ENCODE results near the gene LRRC43.
A peak's percentile ranks its signal among the peaks of the same experiment; 100 is the strongest.

Gene LRRC43

DNA sequence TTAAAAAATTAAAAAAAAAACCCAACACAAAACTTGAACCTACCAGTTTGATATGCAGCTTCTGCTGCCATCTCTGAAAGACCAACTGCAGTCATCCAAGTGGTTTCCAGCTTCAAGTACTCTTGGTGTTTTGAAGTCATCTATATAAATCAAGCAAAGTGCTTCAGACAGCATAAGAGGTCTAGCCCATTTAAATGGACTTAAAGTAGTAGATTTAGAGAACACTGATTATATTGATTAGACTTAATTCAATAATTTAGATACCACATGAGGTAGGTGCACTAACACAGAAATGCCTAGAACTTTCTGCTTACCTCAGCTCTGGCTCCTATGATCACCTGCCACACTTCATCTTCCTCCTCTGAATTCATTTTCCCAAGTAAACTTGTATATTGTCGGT is 33.5 kb downstream of the LRRC43 start:
- DNase-seq (ENCODE audit: low read depth in 2 of 2): no peak

DNA sequence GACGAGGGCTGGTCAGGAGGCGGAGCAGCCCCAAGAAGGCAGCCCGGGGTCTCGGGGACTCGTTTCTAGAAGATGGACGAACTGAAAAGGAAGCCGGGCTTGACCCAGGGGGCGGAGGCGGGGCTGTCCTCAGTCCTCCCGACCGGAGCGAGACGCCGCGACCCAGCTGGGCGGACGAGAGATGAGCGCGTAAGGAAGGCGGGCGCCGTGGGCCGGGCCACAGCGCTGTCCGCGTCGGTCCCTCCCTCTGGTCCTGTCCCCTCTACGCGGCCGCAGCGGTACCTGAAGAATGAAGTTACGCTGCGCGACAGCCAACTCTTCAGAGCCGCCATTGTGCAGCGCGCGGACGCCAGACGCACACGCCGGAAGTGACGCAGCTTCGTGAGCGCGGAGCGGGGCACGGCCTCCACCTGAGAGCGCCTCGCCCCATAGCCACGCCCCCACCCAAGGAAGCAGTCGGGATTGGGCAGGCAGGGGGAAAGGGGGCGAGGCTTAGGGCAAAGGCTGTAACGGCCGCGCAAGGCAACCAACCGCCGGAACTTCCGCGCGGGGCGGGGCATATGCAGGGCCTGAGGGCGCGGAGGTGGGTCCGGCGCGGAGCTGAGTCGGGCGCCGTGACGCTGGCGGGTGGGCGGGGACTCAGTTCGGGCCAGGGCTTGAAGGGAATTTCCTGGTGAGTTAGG is 42.9 kb downstream of the LRRC43 start, which contains the start of gene DIABLO:
TSS of gene DIABLO (minus strand) at position 370 of the 683 bp plus-strand sequence. CDS start at position 332, 38 bp downstream.
- DNase-seq (ENCODE audit: low read depth in 2 of 2): peak; percentile 99 to 100

DNA sequence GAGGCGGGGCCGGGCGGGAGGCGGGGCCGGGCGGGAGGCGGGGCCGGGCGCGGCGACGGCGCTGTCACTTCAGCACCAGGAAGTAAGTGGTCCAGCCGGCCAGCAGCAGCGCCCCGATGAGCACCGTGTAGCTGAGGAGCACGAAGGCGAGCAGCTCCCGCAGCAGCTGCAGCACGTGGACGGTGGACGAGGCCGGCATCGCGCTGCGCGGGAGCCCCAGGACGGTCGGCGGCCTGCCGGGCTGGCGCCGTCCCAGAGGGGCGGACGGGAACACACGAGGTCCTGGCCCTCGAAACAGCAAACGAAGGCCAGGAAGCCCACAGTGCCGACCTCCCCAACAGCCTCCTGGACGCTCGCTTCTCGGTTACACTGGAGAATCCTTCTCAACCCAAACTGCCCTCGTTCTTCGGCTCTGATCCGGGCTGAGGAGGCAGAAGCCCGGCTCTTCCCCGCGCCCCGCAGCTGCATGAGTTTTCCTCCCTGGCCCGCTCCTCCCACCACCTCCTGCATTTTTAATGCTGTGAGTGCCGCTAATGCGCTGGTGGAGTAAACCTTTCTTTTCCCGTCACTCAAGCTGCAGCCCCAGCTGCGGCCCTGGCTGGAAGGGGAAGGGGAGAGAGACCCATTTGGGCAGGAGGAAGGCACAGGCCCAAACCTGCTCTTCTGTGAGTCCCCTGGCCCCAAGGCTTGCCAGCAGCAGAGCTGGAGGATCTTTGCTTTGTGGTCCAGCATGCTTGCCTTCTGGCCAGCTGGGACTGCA is 43.6 kb downstream of the LRRC43 start:
- no peak for DNase-seq (ENCODE audit: low read depth in 2 of 2)

DNA sequence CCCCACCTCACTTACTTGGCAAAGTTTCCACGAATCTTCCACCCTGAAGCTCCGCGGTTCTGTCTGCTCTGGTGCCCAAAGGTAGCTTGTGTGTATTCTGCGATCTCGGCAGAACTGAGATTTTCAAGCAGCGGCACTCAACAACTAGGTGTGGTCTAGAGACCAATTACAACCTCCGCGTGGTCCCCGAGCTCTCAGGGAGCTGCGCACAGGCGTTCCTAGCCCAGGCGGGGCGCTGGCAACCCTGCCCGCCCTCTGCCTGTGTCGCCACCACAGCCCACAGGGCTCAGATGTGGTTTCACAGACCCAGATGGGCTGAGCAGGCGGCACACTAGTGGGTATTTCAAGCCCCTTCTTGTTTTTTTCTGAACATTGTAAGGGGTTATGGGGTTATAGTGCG is 44.4 kb downstream of the LRRC43 start:
- DNase-seq (ENCODE audit: low read depth in 2 of 2): peak; percentile 33

DNA sequence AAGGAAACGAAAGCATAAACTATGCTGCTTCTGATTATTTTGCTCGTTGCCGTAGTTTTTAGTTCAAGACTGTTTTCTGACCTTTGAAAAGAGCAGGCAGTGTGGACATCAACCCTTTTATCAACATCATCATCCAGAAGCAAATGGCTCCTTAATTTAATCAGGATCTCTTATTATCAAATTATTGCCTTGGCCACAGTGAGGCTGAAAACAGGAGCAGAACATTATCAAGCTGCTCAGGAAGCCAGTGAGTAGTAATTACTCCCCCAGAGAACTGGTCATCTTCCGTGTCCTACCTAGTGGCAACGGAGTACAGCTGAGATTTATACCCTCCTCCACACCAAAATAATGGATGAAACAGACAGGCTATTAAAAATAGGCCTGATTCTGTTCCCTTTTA is 45.2 kb downstream of the LRRC43 start:
- no peak for DNase-seq (ENCODE audit: low read depth in 2 of 2)

DNA sequence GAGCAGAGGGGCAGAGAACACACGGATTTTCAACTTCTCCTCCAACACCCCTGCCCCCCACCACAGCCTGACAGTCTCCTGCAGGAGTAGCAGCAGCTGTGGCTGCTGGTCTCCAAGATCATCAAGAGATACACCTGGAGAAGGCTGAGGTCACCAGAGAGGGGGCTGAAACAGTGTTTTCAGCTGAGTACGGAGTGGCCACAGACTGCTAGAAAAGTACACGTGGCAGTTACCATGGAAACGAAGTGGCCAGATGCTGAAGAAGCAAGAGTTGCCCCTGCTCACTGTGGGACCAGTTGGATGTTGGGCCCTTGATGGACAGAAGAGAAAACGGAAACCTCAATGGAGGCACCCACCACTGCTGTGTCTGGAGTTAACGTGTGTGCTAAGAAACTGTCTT is 47.9 kb downstream of the LRRC43 start:
- no peak for DNase-seq (ENCODE audit: low read depth in 2 of 2)

DNA sequence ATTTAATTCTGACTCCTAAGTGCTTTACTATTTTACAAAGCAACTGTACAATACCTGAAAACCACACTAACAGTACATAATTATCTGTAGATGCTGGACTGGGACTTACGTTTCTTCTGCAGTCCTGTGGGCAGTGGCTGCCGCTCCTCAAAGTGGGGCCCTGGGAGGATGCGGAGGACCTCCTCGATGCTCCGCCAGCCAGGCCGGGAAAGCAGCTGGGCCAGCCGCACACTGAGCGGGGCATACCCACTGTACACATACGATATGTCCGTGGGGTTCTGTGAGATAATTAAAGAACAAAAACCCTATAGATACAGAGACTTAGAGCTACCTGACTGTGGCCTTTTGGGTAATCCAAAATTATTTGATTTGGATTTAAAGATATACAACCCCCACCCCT is 49.8 kb downstream of the LRRC43 start:
- no peak for DNase-seq (ENCODE audit: low read depth in 2 of 2)

DNA sequence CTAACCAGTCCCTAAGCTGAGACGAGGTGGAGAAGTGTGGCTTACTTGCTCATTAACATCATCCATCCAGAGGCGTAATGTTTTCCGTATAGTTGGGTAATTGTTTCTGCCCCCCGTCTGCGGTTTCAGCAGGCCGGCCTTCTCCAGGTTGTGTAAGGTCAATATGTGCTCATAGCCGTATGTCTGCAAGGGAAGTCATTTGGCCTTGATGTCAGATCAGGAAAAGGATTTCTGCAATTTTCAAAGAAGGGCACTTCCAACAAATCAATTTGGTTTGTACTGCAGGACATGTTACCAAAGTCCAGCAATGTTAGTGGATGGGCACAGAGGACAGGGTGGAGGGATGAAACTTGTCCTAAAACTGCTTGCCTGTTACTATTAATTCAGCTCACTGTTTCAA is 52.8 kb downstream of the LRRC43 start:
- DNase-seq (ENCODE audit: low read depth in 2 of 2): no peak

DNA sequence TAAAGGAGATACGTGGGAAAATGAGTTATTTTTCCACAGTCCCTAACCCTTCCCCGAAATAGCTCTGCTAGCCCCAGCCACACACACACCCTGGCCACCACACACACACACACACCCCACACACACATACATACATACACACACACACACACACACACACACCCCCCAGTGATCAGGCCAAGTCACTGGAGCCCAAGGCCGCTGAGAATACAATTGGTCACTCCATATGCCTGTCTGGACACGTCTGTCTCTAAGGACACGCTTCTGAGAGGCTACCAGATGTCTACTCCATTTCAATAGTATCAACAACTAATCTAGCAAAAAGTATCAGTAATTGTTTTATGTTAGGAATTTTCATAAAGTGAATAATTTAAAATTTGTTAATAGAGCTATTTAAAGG is 55.9 kb downstream of the LRRC43 start:
- DNase-seq (ENCODE audit: low read depth in 2 of 2): no peak

DNA sequence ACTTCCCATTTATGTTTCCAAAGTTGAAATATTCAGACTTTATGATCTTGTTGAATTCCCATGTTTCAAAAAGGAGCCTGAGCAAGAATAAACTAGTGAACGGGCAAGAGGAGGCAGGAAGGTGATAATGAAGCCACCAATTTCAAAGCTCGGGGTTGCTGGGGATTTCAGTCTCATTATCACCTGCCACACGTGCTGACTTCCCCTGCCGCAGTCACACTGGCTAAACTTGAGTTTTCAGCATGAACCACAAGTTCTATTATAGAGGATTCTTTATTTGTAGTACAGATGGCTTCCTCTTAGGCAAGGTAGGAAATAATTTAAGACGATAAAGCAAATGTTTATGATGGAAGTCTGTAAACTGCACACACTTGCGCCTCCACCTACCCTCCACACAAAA is 61.0 kb downstream of the LRRC43 start:
- DNase-seq (ENCODE audit: low read depth in 2 of 2): no peak

DNA sequence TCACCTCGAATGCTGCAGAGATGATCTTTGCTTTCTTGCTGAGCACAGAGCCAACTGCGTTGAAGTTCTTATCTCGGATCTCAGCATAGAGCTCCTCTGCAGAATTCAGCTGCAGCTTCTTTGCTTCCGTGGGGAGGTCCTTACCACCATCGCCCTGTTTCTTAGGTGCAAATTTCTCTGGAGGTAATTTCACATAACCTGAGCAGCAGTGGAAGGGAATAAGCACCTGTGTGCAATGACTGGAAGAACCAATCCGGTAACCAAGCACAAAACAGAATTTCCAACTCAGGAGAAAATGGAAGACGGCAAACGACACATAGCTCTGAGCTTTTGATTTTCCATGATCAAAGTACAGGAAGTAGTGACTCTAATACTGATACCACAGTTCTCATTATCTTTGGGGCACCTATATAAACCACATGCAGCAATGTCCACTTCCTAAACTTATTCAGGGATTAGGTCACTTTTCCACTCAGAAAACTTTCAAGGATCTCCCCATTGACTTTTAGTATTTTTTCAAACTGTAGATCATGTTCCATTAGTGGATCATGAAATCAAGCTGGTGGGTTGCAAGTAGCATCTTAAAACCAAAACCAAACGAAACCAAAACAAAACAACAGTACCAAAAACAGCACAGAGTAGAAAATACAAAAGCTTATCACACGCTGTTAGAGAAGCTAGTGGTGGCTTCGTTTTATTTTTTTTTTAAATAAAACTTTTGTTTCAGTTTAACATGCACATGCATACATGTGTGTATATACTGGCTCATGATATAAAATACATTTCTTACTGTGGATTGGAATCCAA is 61.8 kb downstream of the LRRC43 start:
- DNase-seq (ENCODE audit: low read depth in 2 of 2): no peak

DNA sequence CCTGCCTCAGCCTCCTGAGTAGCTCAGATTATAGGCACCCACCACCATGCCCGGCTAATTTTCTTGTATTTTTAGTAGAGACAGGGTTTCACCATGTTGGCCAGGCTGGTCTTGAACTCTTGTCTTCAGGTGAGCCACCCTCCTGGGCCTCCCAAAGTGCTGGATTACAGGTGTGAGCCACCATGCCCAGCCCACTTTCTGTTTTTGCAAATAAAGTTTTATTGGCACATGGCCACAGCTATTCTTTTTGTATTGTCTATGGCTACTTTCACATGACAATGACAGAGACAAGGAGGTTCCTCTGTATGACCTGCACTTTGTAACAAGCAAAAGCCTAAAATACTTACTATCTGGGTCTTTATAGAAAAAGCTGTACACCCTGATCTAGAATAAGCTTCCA is 62.6 kb downstream of the LRRC43 start:
- no peak for DNase-seq (ENCODE audit: low read depth in 2 of 2)

DNA sequence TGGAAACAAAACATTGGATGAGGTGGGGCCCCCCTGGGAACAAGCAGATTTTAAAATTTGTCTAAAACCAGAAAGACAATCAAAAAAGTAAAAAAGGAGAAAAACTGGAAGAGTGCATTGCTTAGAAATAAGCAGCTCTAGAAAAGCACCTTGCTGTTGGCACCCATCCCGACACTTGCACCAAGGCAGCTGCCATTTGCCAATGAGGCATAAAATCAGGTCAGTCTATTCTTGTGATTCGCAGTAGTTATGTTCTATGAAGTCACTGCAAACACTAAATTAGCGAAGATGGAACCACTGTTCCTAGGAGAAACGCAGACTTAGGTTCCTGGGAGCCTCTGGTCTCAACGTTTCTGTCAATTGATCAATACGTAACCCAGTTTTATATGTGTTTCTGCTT is 67.1 kb downstream of the LRRC43 start:
- no peak for DNase-seq (ENCODE audit: low read depth in 2 of 2)

DNA sequence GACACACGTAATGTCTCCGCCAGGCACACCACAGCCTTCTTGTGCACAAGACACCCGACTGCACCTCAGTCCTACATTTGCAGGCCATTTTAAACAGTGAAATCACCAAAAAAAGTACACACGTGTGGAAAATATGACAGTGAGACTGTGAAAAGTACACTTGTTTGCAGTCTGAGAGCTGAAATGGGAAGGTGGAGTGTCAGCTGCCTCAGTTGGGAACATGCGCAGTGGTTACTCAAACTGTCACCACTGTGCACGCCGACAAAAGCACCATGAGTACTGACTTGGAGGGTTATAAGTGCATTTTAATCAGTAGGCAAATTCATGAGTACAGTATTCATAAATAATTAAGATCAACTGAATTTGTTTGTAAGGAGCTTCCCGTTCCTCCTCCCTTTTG is 67.6 kb downstream of the LRRC43 start:
- no peak for DNase-seq (ENCODE audit: low read depth in 2 of 2)
